Measurements from ENCODE around the gene HSPB6.
"Not testable (repeated sequence)": the region's sequence is repeated elsewhere in the genome, so short reads cannot be mapped to it uniquely, and the experiment has no call there.

The HSPB6 gene

DNA sequence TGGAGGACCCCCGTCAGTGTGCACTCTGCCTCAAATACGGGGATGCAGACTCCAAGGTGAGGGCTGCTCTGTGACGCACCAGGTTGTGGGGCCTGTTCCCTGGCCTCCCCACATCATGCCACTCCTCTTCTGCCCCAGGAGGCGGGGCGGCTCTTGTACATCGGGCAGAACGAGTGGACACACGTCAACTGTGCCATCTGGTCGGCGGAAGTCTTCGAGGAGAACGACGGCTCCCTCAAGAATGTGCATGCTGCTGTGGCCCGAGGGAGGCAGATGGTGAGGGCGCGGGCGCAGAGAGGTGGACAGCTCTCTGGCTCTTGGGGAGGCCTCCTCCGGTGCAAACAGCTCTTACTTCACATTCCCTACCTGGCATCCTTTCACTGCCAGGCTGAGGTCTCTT, 27.8 kb downstream of the HSPB6 start:
- no peak for DNase-seq

DNA sequence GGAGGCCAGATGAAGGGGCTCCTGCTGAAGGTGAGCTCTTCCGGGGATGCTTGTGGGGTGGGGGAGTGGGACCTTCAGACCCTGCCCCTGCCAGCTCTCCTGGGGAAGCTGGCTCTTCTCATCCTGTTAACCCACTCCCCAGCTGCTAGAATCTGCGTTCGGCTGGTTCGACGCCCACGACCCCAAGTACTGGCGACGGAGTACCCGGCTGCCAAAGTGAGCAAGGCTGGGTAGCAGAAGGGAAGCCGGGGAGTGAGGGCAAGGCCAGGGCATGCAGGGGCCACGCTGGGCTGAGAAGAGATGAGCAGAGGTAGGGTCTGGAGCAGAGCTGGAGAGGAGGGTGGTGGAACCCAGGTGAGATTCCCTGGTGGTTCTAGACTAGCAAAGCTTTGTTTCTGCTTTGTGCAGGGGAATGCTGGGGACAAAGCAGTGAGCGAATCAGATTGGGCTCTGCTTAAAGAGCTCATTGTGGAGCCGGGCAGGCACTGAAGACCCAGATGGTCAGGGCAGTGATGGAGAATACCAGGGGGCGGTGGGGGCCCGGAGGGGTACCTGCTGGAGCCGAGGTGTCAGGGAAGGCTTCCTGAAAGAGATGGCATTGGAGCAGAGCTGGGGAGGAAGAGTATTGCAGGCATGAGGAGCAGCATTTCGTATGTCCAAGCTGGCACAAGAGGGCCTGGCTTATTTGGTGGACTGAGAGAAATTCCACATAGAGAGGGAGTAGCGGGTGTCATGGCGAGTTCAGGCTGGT, 28.7 kb downstream of the HSPB6 start:
- no peak for DNase-seq

DNA sequence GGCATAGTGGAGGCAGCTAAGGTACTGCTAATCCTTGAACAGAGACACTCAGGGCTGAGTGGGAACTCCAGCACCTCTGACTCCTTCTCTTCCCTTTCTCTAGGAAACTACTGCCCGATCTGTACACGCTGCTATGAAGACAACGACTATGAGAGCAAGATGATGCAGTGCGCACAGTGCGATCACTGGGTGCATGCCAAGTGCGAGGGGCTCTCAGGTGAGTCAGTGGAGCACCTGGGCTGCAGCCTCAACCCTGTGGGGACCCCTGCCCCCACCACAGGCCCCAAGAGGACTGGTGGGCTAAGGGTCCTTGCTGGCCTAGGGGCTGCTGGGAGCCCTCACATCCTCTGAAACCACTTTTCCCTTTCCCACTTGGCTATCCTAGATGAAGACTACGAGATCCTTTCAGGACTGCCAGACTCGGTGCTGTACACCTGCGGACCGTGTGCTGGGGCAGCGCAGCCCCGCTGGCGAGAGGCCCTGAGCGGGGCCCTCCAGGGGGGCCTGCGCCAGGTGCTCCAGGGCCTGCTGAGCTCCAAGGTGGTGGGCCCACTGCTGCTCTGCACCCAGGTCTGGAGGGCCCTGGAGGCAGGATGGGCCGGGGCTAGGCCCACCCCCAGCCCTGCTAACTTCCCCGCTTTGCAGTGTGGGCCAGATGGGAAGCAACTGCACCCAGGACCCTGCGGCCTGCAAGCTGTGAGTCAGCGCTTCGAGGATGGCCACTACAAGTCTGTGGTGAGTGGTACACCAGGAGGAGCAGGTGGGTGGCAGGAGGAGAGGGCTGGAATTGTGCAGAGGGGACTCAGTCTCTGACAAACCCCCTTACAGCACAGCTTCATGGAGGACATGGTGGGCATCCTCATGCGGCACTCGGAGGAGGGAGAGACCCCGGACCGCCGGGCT, 29.5 kb downstream of the HSPB6 start:
- no peak for DNase-seq

GRCh38 chr19:35725216-35725861, 31.5 kb downstream of the HSPB6 start:
- DNase-seq: no peak

- DNase-seq: no peak
Observed at GRCh38 chr19:35724560-35724959, 32.3 kb downstream of the HSPB6 start.

- DNase-seq: not testable (repeated sequence)
Observed at GRCh38 chr19:35724132-35724531, 32.7 kb downstream of the HSPB6 start.

- no peak for DNase-seq
Observed at GRCh38 chr19:35723671-35724070, 33.2 kb downstream of the HSPB6 start.

GRCh38 chr19:35722897-35723296, 33.9 kb downstream of the HSPB6 start:
- DNase-seq: no peak

- DNase-seq: no peak
Observed at GRCh38 chr19:35722461-35722860, 34.4 kb downstream of the HSPB6 start.

- no peak for DNase-seq
Observed at GRCh38 chr19:35721374-35721773, 35.5 kb downstream of the HSPB6 start.

- DNase-seq: no peak
Observed at GRCh38 chr19:35720648-35721047, 36.2 kb downstream of the HSPB6 start.

DNA sequence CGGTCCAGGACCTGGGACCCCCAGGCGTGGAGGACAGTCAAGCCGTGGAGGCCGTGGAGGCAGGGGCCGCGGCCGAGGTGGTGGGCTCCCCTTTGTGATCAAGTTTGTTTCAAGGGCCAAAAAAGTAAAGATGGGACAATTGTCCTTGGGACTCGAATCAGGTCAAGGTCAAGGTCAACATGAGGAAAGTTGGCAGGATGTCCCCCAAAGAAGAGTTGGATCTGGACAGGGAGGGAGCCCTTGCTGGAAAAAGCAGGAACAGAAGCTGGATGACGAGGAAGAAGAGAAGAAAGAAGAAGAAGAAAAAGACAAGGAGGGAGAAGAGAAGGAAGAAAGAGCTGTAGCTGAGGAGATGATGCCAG, 36.7 kb downstream of the HSPB6 start:
- DNase-seq: no peak

DNA sequence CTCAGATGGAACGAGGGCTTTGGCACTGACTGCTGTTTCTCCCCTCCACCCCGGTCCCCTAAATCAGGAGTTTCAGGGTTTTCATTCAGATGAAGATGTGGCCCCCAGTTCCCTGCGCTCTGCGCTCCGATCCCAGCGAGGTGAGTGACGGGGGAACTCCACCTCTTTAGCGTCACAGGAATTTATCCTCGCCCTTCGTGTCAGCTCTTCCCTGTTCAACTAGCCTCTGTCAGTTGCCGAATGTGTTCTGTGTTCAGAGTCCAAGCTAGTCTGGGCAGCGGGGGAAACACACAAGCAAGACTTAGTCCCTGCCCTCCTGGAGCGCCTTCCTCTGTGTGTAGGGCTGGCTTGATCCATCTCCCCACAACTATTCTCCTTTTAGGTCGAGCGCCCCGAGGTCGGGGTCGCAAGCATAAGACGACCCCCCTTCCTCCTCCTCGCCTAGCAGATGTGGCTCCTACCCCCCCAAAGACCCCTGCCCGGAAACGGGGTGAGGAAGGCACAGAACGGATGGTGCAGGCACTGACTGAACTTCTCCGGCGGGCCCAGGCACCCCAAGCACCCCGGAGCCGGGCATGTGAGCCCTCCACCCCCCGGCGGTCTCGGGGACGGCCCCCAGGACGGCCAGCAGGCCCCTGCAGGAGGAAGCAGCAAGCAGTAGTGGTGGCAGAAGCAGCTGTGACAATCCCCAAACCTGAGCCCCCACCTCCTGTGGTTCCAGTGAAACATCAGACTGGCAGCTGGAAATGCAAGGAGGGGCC, 37.2 kb downstream of the HSPB6 start:
- no peak for DNase-seq

- DNase-seq: peak; percentile 45
Observed at GRCh38 chr19:35718345-35719041, 38.3 kb downstream of the HSPB6 start.

- no peak for DNase-seq
Observed at GRCh38 chr19:35717665-35718344, 39.0 kb downstream of the HSPB6 start, which contains the start of gene KMT2B. Gene KMT2B, plus strand, starts transcription at chr19:35718003. Its CDS starts 16 bp downstream, at chr19:35718019.

DNA sequence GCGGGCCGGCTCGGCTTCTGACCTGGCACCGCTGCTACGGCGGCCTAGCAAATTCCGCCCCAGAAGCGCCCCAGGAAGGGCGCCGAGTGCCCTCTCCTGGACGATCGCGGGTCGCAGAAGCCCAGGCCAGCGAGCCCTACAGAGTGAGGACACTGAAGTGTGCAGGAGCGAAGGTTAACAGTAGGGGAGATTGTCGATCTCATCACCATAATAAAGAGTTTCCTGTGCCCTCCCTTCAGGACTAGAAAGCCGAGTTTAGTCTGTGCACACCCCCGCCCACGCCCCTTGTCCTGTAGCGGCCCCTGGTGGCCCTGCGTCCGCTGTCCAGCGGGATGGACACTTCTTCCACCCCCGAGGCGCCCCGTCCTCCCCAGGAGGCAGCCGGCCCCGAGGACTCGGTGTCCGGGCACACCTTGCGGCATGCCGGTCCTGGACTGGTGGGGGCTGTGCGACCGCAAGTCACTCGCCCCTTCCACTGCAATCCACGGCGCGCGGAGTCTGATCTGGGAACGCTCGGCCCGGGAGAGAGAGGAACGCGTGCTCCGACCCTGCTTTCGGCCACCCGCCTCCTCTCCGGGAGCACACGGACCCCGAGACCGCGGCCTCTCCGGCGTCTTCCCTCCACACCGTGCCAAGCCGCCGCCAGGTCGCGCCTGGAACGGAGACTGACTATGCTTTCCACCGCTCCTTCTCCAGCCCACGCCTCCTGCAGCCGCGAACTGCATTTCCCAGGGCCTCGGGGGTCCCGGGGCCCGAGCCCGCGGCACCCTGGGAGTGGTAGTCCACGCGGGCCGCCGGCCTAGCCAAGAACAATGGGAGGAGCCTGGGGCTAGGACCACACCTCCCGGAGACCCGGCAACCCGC, 39.8 kb downstream of the HSPB6 start:
- DNase-seq: peak; percentile 98

DNA sequence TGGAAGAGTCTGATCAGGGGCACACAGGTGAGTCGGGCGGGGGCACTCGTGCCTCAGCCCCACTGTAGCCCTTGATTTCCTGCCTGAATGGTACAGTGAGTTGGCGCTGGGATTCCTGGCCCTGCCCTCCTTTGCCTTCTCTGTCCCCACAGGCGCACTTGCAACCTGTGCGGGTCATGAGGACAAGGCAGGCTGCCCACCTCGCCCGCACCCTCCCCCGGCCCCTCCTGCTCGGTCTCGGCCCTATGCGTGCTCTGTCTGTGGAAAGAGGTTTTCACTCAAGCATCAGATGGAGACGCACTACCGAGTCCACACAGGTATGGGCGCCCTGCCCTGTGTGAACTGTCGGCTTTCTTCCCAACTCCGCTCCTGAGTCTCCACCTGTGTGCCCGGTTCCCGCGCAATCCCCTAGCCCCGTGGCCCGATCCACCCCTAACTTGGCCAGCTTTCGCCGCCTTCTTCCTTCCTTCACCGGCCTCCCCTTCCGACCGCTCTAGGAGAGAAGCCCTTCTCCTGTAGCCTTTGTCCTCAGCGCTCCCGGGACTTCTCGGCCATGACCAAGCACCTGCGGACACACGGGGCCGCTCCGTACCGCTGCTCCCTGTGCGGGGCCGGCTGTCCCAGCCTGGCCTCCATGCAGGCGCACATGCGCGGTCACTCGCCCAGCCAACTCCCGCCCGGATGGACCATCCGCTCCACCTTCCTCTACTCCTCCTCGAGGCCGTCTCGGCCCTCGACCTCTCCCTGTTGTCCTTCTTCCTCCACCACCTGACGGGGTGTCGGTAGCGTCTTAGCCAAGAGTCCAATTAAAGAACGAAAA, 40.6 kb downstream of the HSPB6 start:
- DNase-seq: no peak

DNA sequence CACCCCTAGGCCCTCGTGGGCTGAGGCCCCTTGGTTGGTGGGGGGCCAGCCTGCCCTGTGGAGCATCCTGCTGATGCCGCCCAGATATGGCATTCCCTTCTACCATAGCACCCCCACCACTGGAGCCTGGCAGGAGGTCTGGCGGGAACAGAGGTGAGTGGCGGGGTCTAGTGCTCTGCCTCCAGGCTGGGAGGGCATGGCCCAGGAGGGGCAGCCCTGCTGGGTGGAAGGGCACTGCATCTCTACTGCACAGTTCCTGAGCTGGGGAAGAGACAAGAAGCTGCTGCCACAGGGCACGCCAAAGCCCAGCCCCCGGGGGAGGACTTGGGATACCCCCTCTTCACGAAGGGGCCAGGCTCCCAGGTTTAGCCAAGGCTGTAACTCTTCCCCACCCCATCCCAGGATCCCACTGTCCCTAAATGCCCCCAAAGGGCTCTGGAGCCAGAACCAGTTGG, 41.4 kb downstream of the HSPB6 start:
- DNase-seq: no peak

DNA sequence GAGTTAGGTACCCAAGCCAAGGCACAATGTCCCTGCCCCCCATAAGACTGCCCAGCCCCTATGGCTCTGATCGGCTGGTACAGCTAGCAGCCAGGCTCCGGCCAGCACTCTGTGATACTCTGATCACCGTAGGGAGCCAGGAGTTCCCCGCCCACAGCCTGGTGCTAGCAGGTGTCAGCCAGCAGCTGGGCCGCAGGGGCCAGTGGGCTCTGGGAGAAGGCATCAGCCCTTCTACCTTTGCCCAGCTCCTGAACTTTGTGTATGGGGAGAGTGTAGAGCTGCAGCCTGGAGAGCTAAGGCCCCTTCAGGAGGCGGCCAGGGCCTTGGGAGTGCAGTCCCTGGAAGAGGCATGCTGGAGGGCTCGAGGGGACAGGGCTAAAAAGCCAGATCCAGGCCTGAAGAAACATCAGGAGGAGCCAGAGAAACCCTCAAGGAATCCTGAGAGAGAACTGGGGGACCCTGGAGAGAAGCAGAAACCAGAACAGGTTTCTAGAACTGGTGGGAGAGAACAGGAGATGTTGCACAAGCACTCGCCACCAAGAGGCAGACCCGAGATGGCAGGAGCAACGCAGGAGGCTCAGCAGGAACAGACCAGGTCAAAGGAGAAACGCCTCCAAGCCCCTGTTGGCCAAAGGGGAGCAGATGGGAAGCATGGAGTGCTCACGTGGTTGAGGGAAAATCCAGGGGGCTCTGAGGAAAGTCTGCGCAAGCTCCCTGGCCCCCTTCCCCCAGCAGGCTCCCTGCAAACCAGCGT, 42.1 kb downstream of the HSPB6 start:
- no peak for DNase-seq

Measured in stimulated activated naive CD4-positive, alpha-beta T cell treated with Interleukin-2 at 50 U/mL for 16 hours (primary cell).